Activated CD4-positive, alpha-beta memory T cell treated with anti-CD3 and anti-CD28 coated beads, Interleukin-2, amount 10 ng/mL, durations not matched to agents 7 days and 5 days (primary cell): Measurements from ENCODE around the gene SMARCD2. TPM values are rescaled to one million over a fixed set of nuclear protein-coding genes. Genes with fewer than 3 reads are reported as not detected.
"Not testable (repeated sequence)": the region's sequence is repeated elsewhere in the genome, so short reads cannot be mapped to it uniquely, and the experiment has no call there.

ENCODE experiments used
- CTCF ChIA-PET: fragments of 350-600 bp; sonication (Branson Sonifier 250); formaldehyde crosslinking; loops from one replicate; lab custom pipeline; 2021; ENCODE audit warnings: antibody characterized with exemption, inconsistent platforms; lab: Charles Lee
- POLR2A ChIA-PET: fragments of 350-600 bp; sonication (Branson Sonifier 250); formaldehyde crosslinking; loops from one replicate; lab custom pipeline; 2021; ENCODE audit warnings: antibody characterized with exemption; lab: Charles Lee
- DNase-seq: peaks from one replicate; pipeline ENCODE4 v3.0.0-alpha.2; 2020
- H3K27ac Mint-ChIP-seq: one replicate; pipeline ENCODE4 v1.8.0; 2021; ENCODE audit warnings: mild to moderate bottlenecking, mixed read lengths
- H3K27me3 Mint-ChIP-seq: one replicate; pipeline ENCODE4 v1.8.0; 2021; ENCODE audit warnings: mixed read lengths
- H3K36me3 Mint-ChIP-seq: one replicate; pipeline ENCODE4 v1.8.0; 2021; ENCODE audit warnings: low read depth, mixed read lengths
- H3K4me1 Mint-ChIP-seq: one replicate; pipeline ENCODE4 v1.8.0; 2021; ENCODE audit warnings: mixed read lengths
- H3K4me3 Mint-ChIP-seq: one replicate; pipeline ENCODE4 v1.8.0; 2021; ENCODE audit warnings: mild to moderate bottlenecking, mixed read lengths
- H3K9me3 Mint-ChIP-seq: one replicate; pipeline ENCODE4 v1.8.0; 2021; ENCODE audit warnings: mixed read lengths
- total RNA-seq, 2 experiments: library from RNA; stranded (reverse); gene quantifications; one replicate each; pipeline ENCODE4 v1.2.3, GENCODE V29; 2021

Gene SMARCD2
- total RNA-seq, 2 experiments from 2014 or later, result 150 to 152 TPM

DNA sequence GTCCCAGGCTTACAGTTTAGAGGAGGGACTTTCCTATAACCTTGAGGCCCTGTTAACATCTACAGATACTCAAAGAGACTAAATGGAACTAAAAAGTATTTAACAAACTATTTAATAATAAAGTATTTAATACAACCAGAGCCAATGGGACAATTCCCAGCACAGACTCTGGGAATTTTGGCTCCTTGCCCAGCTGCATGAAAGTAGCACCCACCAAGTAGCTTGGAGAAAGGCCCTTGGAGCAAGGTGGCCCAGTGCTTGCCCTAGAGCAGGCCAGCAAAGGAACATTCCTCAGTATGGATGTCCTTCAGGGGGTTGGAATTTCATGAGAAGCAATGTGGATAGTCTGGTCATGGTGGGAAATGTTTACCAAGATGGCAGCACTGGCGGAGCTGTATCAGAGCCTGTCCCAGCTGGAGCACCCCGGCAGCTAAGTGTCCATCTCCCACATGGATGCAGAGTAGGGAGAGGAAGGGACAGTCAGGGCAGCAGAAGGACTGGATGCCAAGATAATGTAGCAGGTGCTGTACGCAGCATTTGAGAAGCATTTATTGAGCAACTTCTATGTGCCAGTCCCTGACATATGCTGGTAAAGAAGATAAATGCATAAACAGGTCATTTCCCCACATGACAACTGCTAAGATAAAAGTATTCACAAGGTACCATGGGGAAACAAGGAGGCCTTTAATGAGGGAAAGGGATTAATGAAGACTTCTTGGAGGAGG is 5.2 kb upstream of the SMARCD2 start:
- H3K27ac Mint-ChIP-seq, result peak overlapping the region; percentile 34
- H3K4me3 Mint-ChIP-seq, result peak overlapping the region; percentile 61
- POLR2A ChIA-PET, result interaction anchor here (0.9 to 1.9 kb wide), 8 partner anchors 12 to 297 kb away, joined by 3 to 9 read pairs (median 5); partner anchors contain the start of genes CCDC47, DCAF7, DDX42 and FTSJ3

DNA sequence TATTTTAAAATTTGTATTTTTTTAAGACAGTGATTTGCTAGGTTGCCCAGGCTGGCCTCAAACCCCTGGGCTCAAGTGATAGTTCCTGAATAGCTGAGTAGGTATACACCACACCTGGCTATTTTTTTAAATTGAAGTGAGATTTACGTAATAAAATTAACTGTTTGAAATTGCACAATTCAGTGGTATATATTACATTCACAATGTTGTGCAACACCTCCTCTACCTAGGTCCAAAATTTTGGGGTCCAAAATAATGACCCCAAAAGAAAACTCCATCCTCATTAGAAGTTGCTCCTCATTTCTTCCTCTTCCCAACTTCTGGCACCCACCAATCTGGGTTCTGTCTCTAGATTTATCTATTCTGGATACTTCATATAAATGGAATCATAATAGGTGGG is 3.0 kb upstream of the SMARCD2 start:
- Mint-ChIP-seq H3K27ac (no peak overlapping the region), H3K9me3 (peaks cover 4% of the 10 kb centered on the region), H3K4me1 (peaks cover 41% of the 10 kb centered on the region), H3K4me3 (no peak overlapping the region), H3K27me3 (no peaks in the 10 kb centered on the region), H3K36me3 (peaks cover 25% of the 10 kb centered on the region)
- ChIA-PET POLR2A (no interaction called here), CTCF (no interaction called here)
- DNase-seq, result no peak

More for the DNA sequence above, 5.2 kb upstream of the SMARCD2 start:
- Mint-ChIP-seq H3K36me3 (peaks cover 10% of the 10 kb centered on the region), H3K27me3 (peaks cover 10% of the 10 kb centered on the region), H3K9me3 (peaks cover 4% of the 10 kb centered on the region), H3K4me1 (peaks cover 33% of the 10 kb centered on the region)
- DNase-seq, result no peak
- CTCF ChIA-PET, result interaction anchor here (1.0 to 2.3 kb wide), 8 partner anchors 8 to 147 kb away, joined by 3 to 45 read pairs (median 10); partner anchors contain the start of genes CCDC47 and DDX42

DNA sequence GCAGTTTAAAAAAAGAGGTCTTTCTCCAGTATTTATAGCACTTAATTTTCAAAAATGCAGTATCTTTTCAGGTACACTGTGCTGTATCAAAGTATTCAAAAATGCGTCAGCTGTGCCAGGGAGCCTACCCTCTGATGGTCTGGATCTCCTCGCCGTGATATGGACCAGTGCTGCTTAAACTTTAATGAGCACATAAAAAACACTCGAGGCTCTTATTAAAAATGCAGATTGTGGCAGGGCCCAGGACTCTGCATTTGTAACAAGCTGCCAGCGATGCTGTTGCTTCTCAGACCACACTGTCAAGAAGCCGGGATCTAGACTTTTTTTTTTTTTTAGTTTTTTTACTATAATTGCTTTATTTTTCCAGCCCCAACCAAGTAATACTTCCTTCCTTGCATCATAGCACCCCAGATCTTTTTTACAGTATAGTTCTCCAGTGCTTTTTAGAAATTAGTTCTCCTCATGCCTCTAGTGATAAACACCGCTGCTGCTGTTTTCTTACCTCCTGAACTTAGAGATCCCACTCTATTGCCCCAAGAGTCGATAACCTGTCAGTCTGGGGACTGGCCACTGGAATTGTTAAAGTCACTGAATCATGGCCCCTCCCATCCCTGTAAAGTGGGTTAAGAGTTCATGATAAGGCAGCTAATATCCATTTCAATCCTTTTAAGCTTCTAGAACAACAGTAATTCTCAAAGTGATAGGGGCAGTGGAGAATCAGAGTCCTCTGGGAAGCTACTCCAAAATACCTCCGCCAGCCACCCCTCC is 1.6 kb upstream of the SMARCD2 start:
- Mint-ChIP-seq H3K4me3 (peak overlapping the region; percentile 97), H3K9me3 (peaks cover 4% of the 10 kb centered on the region), H3K27ac (peak overlapping the region; percentile 96), H3K27me3 (no peaks in the 10 kb centered on the region), H3K36me3 (peaks cover 28% of the 10 kb centered on the region), H3K4me1 (peaks cover 46% of the 10 kb centered on the region)
- no peak for DNase-seq
- ChIA-PET POLR2A (interaction anchor here (1.2 to 9.7 kb wide), 14 partner anchors 10 to 419 kb away, joined by 4 to 194 read pairs (median 8); partner anchors contain the start of genes CCDC47, DCAF7, DDX42 and FTSJ3), CTCF (interaction anchor here (1.0 to 2.2 kb wide), 5 partner anchors 17 to 176 kb away, joined by 3 to 8 read pairs (median 5); partner anchors contain the start of genes CCDC47, DDX42 and ICAM2)

DNA sequence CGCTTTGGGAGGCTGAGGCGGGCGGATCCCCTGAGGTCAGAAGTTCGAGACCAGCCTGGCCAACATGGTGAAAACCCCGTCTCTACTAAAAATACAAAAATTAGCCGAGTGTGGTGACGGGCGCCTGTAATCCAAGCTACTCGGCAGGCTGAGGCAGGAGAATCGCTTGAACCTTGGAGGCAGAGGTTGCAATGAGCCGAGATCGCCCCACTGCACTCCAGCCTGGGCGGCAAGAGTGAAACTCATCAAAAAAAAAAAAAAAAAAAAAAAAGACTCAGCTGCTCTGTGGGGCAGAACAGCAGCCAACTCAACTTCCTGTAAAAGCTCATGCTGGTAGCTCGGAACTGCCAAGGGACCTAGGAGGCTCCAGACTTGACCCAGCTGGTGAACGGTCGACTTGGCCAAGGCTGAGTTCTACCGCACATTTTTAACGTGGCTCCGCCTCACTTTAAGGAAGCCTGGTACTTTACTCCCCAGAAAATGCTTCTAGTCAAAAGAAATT is 953 bp upstream of the SMARCD2 start:
- not testable (repeated sequence) for H3K27me3 Mint-ChIP-seq, H3K9me3 Mint-ChIP-seq
- Mint-ChIP-seq H3K4me1 (peaks cover 47% of the 10 kb centered on the region), H3K27ac (peak overlapping the region; percentile 96), H3K36me3 (peaks cover 26% of the 10 kb centered on the region), H3K4me3 (peak overlapping the region; percentile 97)
- CTCF ChIA-PET, result interaction anchor here (0.8 to 2.2 kb wide), 8 partner anchors 9 to 177 kb away, joined by 3 to 8 read pairs (median 4); partner anchors contain the start of genes CCDC47, DDX42 and ICAM2
- peak; percentile 55 for DNase-seq
- POLR2A ChIA-PET, result interaction anchor here (0.8 to 9.7 kb wide), 17 partner anchors 11 to 663 kb away, joined by 3 to 194 read pairs (median 7); partner anchors contain the start of genes CCDC47, CEP95, DCAF7 and DDX42

DNA sequence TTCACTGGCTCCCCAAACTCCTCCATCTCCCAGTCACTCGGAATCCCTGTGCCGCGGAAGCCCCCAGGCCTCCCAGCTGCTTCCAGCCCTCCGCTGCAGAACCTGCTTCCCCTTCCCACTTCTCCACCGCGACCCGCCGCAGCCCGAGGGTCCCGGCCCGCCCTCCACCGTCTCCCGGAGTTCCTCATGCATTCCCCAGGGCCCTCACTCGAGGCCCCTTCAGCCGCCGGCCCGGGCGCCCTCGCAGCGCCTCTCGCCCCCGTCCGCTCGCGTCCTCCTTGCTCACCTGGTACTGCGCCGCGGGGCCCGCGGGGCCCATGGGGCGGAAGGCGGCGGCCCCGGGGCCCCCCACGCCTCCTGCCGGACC is 329 bp downstream of the SMARCD2 start:
- H3K36me3 Mint-ChIP-seq, result peaks cover 21% of the 10 kb centered on the region

DNA sequence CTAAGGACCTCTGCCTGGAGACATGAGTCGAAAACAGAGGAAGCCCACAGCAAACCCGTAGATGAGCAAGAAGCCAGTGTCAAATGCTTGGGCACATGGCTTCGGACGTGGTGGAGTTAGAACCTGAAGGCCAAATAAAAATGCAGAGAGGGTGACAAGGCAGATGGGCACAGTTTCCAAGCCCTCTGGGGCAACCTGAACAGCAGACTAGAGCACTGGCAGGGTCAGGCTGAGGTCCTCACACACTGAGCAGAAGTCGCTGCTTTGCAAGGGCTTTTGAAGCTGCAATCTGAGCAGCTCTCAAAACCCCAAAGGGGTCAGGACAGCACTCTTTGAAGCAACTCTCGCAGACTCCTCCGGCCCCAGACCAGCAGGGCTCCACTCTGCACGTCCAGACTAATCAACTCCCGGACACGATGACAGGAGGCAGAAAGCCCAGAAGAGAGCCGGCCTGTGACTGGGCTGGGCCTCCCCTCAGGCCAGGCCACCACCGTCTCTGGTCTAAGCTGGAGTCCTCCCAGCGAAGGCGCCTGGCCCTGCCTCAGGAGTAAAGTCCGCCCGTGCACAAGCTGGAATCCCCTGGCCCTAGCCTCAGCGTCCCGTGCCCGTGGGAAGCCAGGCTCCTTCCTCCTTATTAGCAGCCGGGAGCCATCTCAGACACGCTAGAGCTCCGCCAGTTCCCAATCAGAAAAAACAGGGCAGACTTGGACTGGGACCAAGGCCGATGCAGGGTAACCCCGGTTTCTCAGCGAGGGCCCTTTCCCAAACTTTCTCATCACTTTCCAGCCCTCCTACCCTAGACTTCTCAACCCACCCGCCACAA is 924 bp downstream of the SMARCD2 start:
- ChIA-PET POLR2A (interaction anchor here (0.8 to 9.7 kb wide), 11 partner anchors 11 to 664 kb away, joined by 3 to 194 read pairs (median 7); partner anchors contain the start of genes CCDC47, DDX42, DDX5 and FTSJ3), CTCF (interaction anchor here (0.9 to 3.3 kb wide), 3 partner anchors 12 to 66 kb away, joined by 3 to 28 read pairs (median 6); partner anchors contain the start of gene FTSJ3)
- DNase-seq, result no peak
- Mint-ChIP-seq H3K4me3 (peak overlapping the region; percentile 97), H3K4me1 (peaks cover 44% of the 10 kb centered on the region), H3K27me3 (no peaks in the 10 kb centered on the region), H3K9me3 (no peaks in the 10 kb centered on the region), H3K36me3 (peaks cover 27% of the 10 kb centered on the region), H3K27ac (peak overlapping the region; percentile 87)

More for the DNA sequence above, 329 bp downstream of the SMARCD2 start:
- H3K4me3 Mint-ChIP-seq, result peak overlapping the region; percentile 97
- H3K27ac Mint-ChIP-seq, result peak overlapping the region; percentile 87
- no peaks in the 10 kb centered on the region for H3K27me3 Mint-ChIP-seq
- no peaks in the 10 kb centered on the region for H3K9me3 Mint-ChIP-seq
- CTCF ChIA-PET, result interaction anchor here (0.9 to 3.3 kb wide), 3 partner anchors 12 to 66 kb away, joined by 3 to 28 read pairs (median 6); partner anchors contain the start of gene FTSJ3
- DNase-seq, result no peak
- H3K4me1 Mint-ChIP-seq, result peaks cover 44% of the 10 kb centered on the region
- POLR2A ChIA-PET, result interaction anchor here (0.8 to 9.7 kb wide), 10 partner anchors 12 to 663 kb away, joined by 3 to 194 read pairs (median 8); partner anchors contain the start of genes CCDC47, DDX42, DDX5 and FTSJ3

DNA sequence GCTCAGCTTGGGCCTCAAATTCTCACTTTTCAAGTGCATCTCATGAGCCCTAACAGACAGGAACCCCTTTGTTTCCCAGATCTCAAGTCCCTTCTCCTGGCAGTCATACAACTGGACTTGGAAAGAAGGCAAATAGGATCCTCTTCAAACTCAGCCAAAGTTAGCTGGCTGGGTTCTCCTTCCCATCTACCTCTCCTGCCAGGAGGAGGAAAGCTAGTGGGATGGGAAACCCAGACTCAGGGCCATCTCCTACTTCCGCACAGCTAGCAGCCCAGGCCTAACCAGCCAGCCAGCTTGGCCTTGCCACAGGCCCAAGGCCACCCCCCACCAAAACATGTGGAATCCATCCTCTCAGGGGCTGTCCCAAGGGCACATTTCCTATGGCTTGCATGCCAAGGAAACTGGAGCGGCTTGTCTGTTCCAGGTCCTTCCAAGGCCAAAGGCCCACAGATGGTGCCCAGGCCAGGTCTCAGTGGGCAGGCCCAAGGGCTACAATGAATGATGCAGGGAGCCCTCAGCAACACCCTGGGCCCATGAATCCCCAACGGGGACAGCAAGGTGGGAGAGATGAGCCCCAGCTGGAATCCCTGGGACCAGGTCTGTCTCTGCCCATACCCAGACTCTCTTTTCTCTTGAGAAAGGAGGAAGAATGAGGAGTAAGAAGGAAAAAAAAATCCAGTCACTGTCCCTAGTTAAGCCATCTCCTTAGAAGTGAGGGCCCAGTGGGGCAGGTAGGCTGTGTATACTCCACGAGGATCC is 1.7 kb downstream of the SMARCD2 start:
- Mint-ChIP-seq H3K27ac (peak overlapping the region; percentile 87), H3K9me3 (no peaks in the 10 kb centered on the region), H3K36me3 (peaks cover 31% of the 10 kb centered on the region), H3K4me3 (peak overlapping the region; percentile 97), H3K4me1 (peaks cover 44% of the 10 kb centered on the region), H3K27me3 (no peaks in the 10 kb centered on the region)
- CTCF ChIA-PET, result interaction anchor here (1.4 to 3.3 kb wide), 3 partner anchors 8 to 25 kb away, joined by 6 to 28 read pairs (median 14); partner anchors contain the start of gene FTSJ3
- DNase-seq, result no peak
- POLR2A ChIA-PET, result interaction anchor here (1.3 to 9.7 kb wide), 7 partner anchors 8 to 145 kb away, joined by 4 to 194 read pairs (median 18); partner anchors contain the start of genes CCDC47, DDX42, FTSJ3 and LIMD2

DNA sequence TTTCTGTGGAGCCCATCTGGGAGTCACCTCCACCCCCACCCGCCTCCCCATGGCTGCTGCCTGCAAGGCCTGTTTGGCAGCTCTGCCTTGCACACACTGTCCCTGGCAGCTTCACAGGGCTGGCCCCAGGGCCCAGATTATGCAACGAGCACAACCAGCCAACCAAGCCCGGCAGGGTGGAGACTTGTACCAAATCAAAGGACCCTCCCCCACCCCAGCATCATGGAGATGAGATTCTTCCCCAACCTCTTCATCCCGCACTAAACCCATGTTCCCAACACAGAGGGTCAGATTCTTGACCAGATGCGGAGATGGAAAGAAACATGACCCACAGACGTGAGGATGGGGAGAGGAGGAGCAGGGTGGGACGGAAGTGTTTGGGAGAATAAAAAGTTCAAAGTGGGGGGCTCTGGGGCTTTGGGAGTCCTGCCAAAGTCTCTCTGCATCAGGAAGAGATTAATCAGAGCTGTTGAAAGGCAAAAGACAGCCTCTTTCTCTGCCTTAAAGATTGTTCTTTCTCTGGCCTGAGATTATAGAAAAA is 3.8 kb downstream of the SMARCD2 start:
- Mint-ChIP-seq H3K9me3 (no peaks in the 10 kb centered on the region), H3K36me3 (peaks cover 52% of the 10 kb centered on the region), H3K27ac (peak overlapping the region; percentile 70), H3K4me1 (peaks cover 45% of the 10 kb centered on the region), H3K27me3 (no peaks in the 10 kb centered on the region), H3K4me3 (peak overlapping the region; percentile 43)
- POLR2A ChIA-PET, result interaction anchor here (0.6 to 9.7 kb wide), 7 partner anchors 8 to 308 kb away, joined by 3 to 194 read pairs (median 3); partner anchors contain the start of genes CCDC47, DDX42, ERN1 and FTSJ3
- no peak for DNase-seq
- CTCF ChIA-PET, result interaction anchor here (0.7 to 2.9 kb wide), 5 partner anchors 9 to 136 kb away, joined by 3 to 14 read pairs (median 4); partner anchors contain the start of gene STRADA

DNA sequence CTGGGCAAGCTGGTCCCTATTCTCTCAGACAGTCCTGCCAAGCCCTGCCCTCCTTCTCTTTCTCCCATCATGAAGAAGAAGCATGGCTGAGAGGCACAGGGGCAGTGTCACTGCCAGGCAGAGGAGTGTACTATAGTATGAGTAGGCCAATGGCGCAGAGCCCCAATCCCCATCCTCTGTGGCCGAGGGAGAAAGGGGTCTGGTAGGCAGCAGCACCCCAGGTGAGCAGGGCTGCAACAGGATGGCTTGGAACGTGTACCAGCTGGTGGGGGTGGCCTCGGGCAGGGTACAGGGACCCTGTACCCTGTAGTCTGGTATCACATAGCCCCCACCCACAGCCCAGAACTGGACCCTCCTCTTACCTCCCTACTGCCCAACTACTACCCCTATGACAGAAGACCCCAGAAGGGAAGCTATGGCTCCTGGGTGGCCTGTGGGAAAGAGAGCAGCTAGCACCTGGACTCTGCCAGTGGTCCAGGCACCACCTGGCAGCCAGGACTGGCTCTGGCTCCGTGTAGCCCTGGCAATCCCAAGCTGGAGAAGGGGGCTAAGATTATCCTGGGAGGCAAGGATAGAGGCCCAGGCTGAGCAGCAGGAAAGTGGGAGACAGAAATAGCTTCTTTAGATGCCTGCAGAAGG is 4.4 kb downstream of the SMARCD2 start:
- peaks cover 43% of the 10 kb centered on the region for H3K4me1 Mint-ChIP-seq
- ChIA-PET CTCF (interaction anchor here (1.5 to 2.9 kb wide), 3 partner anchors 8 to 136 kb away, joined by 4 to 14 read pairs (median 5); no protein-coding TSS in a partner anchor), POLR2A (interaction anchor here (0.6 to 9.7 kb wide), 7 partner anchors 8 to 308 kb away, joined by 3 to 194 read pairs (median 3); partner anchors contain the start of genes CCDC47, DDX42, ERN1 and FTSJ3)
- H3K27me3 Mint-ChIP-seq, result no peaks in the 10 kb centered on the region
- H3K27ac Mint-ChIP-seq, result no peak overlapping the region
- DNase-seq, result no peak
- no peak overlapping the region for H3K4me3 Mint-ChIP-seq
- peaks cover 58% of the 10 kb centered on the region for H3K36me3 Mint-ChIP-seq
- H3K9me3 Mint-ChIP-seq, result no peaks in the 10 kb centered on the region

DNA sequence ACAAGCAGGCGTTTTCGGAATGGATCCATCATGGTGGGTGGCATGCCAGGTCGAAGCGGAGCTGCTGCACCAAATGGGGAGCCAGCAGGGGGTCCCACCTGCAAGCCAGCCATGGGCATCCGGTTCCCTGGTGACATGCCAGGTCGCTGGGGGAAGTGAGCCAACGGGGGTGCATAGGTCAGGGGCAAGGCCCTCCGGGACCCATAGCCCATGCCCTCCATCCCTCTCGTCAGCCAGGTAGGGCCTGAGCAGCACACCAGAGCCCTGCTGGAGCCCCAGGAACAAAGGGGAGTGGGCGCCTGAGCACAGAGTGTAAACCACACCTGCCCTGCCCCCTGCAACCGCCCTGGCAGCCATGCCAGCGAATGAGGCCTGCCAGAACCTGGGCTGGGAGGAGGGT is 5.0 kb downstream of the SMARCD2 start:
- CTCF ChIA-PET, result no interaction called here
- H3K36me3 Mint-ChIP-seq, result peaks cover 64% of the 10 kb centered on the region

More for the DNA sequence above, 5.0 kb downstream of the SMARCD2 start:
- H3K4me1 Mint-ChIP-seq, result peaks cover 44% of the 10 kb centered on the region
- POLR2A ChIA-PET, result interaction anchor here (1.3 to 9.7 kb wide), 2 partner anchors 7 to 139 kb away, joined by 3 to 194 read pairs; partner anchors contain the start of genes FTSJ3 and PSMC5
- no peaks in the 10 kb centered on the region for H3K27me3 Mint-ChIP-seq
- no peak overlapping the region for H3K4me3 Mint-ChIP-seq
- DNase-seq, result no peak
- H3K9me3 Mint-ChIP-seq, result no peaks in the 10 kb centered on the region
- H3K27ac Mint-ChIP-seq, result no peak overlapping the region
